ENCODE results near the gene HDAC9.
A peak's percentile ranks its signal among the peaks of the same experiment; 100 is the strongest.

HDAC9 gene

DNA sequence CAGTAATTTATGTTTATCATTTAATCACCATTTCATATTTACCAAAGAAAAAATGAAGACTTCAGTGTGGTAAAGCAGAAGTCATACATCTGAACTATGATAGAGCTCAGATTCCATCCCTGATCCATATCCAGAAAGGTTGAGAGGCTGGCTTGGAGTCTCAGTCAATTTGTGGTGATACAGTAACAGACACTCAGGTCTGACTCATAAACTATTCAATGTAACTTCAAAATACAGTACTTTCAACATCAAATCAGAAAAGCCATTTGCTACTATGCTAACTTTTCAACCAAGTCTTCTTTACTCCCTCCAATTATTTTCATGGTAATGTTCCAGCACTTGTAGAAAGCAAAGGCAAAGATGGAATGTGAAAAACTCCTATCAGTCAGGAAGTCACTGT lies 190.4 kb downstream of the HDAC9 start:
- no peak for TF ChIP-seq CTCF (IDR thresholded peaks at IDR 0.05; ENCODE audit: low read depth, low read length, missing control alignments)
- DNase-seq (ENCODE audit: extremely low read depth, low read depth): no peak
- no peak overlapping the region for H3K4me3 ChIP-seq (replicated peaks; ENCODE audit: low read depth, low read length)

- H3K4me3 ChIP-seq (replicated peaks; ENCODE audit: low read depth, low read length): no peak overlapping the region
- no peak for DNase-seq (ENCODE audit: extremely low read depth, low read depth)
- no peak for TF ChIP-seq CTCF (IDR thresholded peaks at IDR 0.05; ENCODE audit: low read depth, low read length, missing control alignments)
Measured at GRCh38 chr7:18689551-18689950, 194.0 kb downstream of the HDAC9 start.

DNA sequence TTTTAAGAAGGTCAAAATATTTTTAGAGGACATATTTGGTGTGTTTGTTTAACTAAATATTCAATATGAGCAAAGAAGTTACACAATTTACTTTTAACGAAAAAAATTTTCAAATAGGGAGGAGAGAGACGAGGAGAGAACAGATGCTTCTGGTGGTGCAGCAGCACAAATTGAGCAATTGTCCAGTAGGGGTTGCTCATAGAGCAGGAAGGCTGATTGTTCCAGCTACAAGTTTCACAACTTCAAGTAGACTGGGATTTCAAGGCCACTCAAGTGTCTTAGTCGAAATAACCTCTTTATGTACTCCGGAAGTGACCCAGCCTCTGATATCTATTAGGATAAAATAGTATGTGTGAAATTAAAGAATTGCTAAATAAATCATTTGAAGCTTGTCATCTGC lies 197.9 kb downstream of the HDAC9 start:
- peak; percentile 75 for DNase-seq (ENCODE audit: extremely low read depth, low read depth)
- TF ChIP-seq CTCF (IDR thresholded peaks at IDR 0.05; ENCODE audit: low read depth, low read length, missing control alignments): peak; percentile 70
- no peak overlapping the region for H3K4me3 ChIP-seq (replicated peaks; ENCODE audit: low read depth, low read length)

- no peak for TF ChIP-seq CTCF (IDR thresholded peaks at IDR 0.05; ENCODE audit: low read depth, low read length, missing control alignments)
- no peak for DNase-seq (ENCODE audit: extremely low read depth, low read depth)
- H3K4me3 ChIP-seq (replicated peaks; ENCODE audit: low read depth, low read length): no peak overlapping the region
Measured at GRCh38 chr7:18693816-18694215, 198.3 kb downstream of the HDAC9 start.

DNA sequence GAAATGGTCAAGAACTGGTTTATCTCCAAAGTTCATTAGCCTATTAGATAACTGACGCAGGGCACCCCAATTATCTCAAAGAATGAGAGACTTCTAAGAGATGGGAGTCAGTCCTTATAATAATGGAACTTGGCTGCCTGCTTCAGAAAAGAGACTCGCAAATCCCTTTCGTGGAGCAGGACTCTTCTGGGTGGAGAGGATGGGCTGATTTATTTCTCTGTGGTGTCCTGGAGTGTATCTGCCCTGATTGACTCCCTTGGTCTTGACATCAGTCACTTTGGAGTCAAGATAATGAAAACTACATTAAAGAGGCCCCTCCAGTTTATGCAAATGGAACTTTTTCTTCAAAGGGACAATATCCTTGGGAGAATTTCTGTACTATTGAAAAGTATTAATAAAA lies 198.9 kb downstream of the HDAC9 start:
- TF ChIP-seq CTCF (IDR thresholded peaks at IDR 0.05; ENCODE audit: low read depth, low read length, missing control alignments): no peak
- no peak overlapping the region for H3K4me3 ChIP-seq (replicated peaks; ENCODE audit: low read depth, low read length)
- no peak for DNase-seq (ENCODE audit: extremely low read depth, low read depth)

DNA sequence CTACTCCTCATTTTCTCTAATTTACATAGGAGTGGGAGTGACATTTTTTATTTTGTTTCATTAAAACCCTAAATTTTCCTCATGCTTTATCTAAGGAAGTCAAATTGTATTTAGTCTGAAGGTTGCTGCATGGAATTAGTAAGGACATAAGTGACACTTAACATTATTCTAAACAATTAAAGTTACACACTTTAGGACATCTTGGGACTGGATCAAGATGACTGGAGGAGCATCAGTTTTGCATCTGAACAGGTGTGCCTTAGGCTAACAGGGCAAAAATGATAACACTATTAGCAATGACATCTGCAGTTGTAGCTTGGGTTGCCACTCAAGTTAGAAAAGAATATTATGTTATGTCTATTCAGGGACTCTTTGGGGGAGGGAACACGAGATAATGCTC lies 199.4 kb downstream of the HDAC9 start:
- no peak for TF ChIP-seq CTCF (IDR thresholded peaks at IDR 0.05; ENCODE audit: low read depth, low read length, missing control alignments)
- DNase-seq (ENCODE audit: extremely low read depth, low read depth): no peak
- H3K4me3 ChIP-seq (replicated peaks; ENCODE audit: low read depth, low read length): no peak overlapping the region

DNA sequence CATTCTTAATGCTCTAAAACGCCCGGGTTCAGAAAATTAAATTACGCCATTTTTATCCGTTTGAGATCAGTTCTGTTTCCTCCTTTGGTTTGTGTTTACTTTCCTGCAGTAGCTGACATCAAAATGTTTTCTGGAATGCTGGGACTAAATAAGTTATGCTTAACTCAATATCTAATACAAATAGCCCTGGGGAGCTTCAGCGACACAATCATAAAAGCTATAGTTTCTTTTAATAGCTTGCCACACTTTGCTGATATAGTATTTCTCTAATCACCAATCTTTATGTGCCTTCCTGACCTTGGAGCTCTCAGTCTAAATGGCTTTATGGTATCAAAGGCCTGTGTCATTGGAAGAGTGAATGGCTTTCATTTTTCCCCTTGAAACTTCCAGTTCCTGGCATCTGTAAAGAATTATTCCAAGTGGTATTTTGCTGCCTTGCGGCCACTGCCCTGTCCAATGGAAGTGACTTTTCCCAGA lies 202.7 kb downstream of the HDAC9 start:
- no peak overlapping the region for H3K4me3 ChIP-seq (replicated peaks; ENCODE audit: low read depth, low read length)
- no peak for DNase-seq (ENCODE audit: extremely low read depth, low read depth)
- TF ChIP-seq CTCF (IDR thresholded peaks at IDR 0.05; ENCODE audit: low read depth, low read length, missing control alignments): no peak
